DLD1 (cell line): ENCODE results near the gene MMAB.

ENCODE experiments used
- in situ Hi-C: cut with HindIII; loops from 2 replicates; pipeline ENCODE4 v1.10.0; 2017; ENCODE audit warnings: low sequenced_read_pairs

MMAB gene

GRCh38 chr12:109560867-109561710 lies 12.2 kb downstream of the MMAB start:
- in situ Hi-C loops = no loop called here

- in situ Hi-C loops = no loop called here
Measured at GRCh38 chr12:109559601-109560000, 13.7 kb downstream of the MMAB start.

GRCh38 chr12:109559200-109559505 lies 14.2 kb downstream of the MMAB start:
- in situ Hi-C loops = no loop called here

GRCh38 chr12:109558374-109559199 lies 14.7 kb downstream of the MMAB start:
- in situ Hi-C loops = no loop called here

- in situ Hi-C loops = no loop called here
Measured at GRCh38 chr12:109557805-109558204, 15.5 kb downstream of the MMAB start.

- in situ Hi-C loops = no loop called here
Measured at GRCh38 chr12:109557200-109557599, 16.1 kb downstream of the MMAB start.

GRCh38 chr12:109555431-109556315 lies 17.6 kb downstream of the MMAB start:
- in situ Hi-C loops = no loop called here

- in situ Hi-C loops = no loop called here
Measured at GRCh38 chr12:109554761-109555160, 18.5 kb downstream of the MMAB start.

- in situ Hi-C loops = no loop called here
Measured at GRCh38 chr12:109553906-109554500, 19.3 kb downstream of the MMAB start.

GRCh38 chr12:109553483-109553882 lies 19.8 kb downstream of the MMAB start:
- in situ Hi-C loops = no loop called here

- in situ Hi-C loops = no loop called here
Measured at GRCh38 chr12:109552971-109553370, 20.3 kb downstream of the MMAB start.

GRCh38 chr12:109551108-109551507 lies 22.2 kb downstream of the MMAB start:
- in situ Hi-C loops = no loop called here

- in situ Hi-C loops = no loop called here
Measured at GRCh38 chr12:109550281-109550680, 23.0 kb downstream of the MMAB start.

- in situ Hi-C loops = no loop called here
Measured at GRCh38 chr12:109549613-109550270, 23.6 kb downstream of the MMAB start.

GRCh38 chr12:109548258-109548657 lies 25.0 kb downstream of the MMAB start:
- in situ Hi-C loops = no loop called here

GRCh38 chr12:109547286-109547685 lies 26.0 kb downstream of the MMAB start:
- in situ Hi-C loops = no loop called here

GRCh38 chr12:109545826-109546225 lies 27.5 kb downstream of the MMAB start:
- in situ Hi-C loops = no loop called here

GRCh38 chr12:109544955-109545531 lies 28.3 kb downstream of the MMAB start:
- in situ Hi-C loops = no loop called here

GRCh38 chr12:109542876-109543275 lies 30.4 kb downstream of the MMAB start:
- in situ Hi-C loops = no loop called here

- in situ Hi-C loops = no loop called here
Measured at GRCh38 chr12:109542014-109542413, 31.3 kb downstream of the MMAB start.
